Pancreas (tissue), 10 donors: ENCODE results near the gene FBXW12. TPM values are rescaled to one million over a fixed set of nuclear protein-coding genes. Genes with fewer than 3 reads are reported as not detected.

Experiments used
- ATAC-seq, 4 donors: fragments of 200-7000 bp; cut with Tn5 transposase; one replicate each; pipeline versions ENCODE4 v1.8.0 to v1.9.1; 2020; ENCODE audit warnings: mild to moderate bottlenecking in 4 of 4, moderate library complexity in 4 of 4
- DNase-seq, 6 donors: peaks; one replicate each; pipeline ENCODE4 v3.0.0-alpha.2; 2020
- FAIRE-seq: peaks from 2 replicates; lab custom pipeline; 2012; peaks lifted over from hg19 to GRCh38; lab: Jason Lieb, UNC
- H3K27ac ChIP-seq, 4 donors: fragments of 200-600 bp; sonication (generic); 1 replicate in 3 of 4; 2 replicates in 1 of 4; pipeline versions ENCODE4 v1.5.0 to v1.8.0; 2020
- H3K27me3 ChIP-seq, 4 donors: fragments of 200-600 bp; one replicate each; pipeline ENCODE4 v1.8.0; 2021
- H3K36me3 ChIP-seq, 3 donors: fragments of 200-600 bp; sonication (generic) in 1 of 3; one replicate each; pipeline versions ENCODE4 v1.5.0 to v1.8.0; 2020 to 2021
- H3K4me1 ChIP-seq, 3 donors: fragments of 200-600 bp; one replicate each; pipeline ENCODE4 v1.8.0; 2021
- H3K4me3 ChIP-seq, 4 donors: fragments of 200-600 bp; sonication (generic) in 2 of 4; one replicate each; pipeline versions ENCODE4 v1.5.0 to v1.8.0; 2020 to 2021
- H3K9me3 ChIP-seq, 4 donors: fragments of 200-600 bp; one replicate each; pipeline ENCODE4 v1.8.0; 2021
- WGBS, 2 donors: extraction: QIAGEN DNeasy Blood & Tissue Kit; methylation state at CpG; one replicate each; pipeline ENCODE4 v1.1.7; 2013; 5-methylcytosine and 5-hydroxymethylcytosine counted together
- intact Hi-C, 3 donors: fragments of 100-400 bp; cut with DNase I; formaldehyde crosslinking; loops; one replicate each; pipeline versions ENCODE4 v1.11.1 to v1.14.2; 2022
- polyA plus RNA-seq, 2 donors: library from polyadenylated mRNA; stranded (reverse); fragments of 200-250 nt; gene quantifications; one replicate each; pipeline ENCODE4 v1.2.3, GENCODE V29; 2013
- total RNA-seq, 6 donors: library from RNA; stranded (reverse); fragmentation: NEBNext Ultra II Directional in 4 of 6; extraction: Animal tissue kit (Norgen Biotek cat#: 25700) in 4 of 6; gene quantifications; one replicate each; pipeline versions ENCODE4 v1.2.1 to v1.2.4, GENCODE V29; 2021 to 2023
- TF ChIP-seq, protein P1 (sequence below), 4 donors: fragments of 200-600 bp; sonication (generic) in 3 of 4; IDR thresholded peaks; one replicate each; pipeline versions ENCODE4 v1.5.0 to v1.8.0; 2021; ENCODE audit warnings: antibody characterized with exemption in 4 of 4
- donor health status: healthy with polysubstance abuse.
- donor health status: DM: no; HTN: no; CAD: no; lungs with moderate emphysema.
- donor health status: DM: no; HTN: no; CAD: no.
- donor health status: control.
- donor health status: control.
- donor health status: Bipolar disorder and iron deficiency.
- donor health status: DM: yes; HTN: yes; CAD: no.
- donor health status: DM: no; HTN: no; CAD: no.
- donor health status: DM: no; HTN: no; CAD: no.
- donor health status: DM: yes; HTN: yes; CAD: no.

Gene FBXW12
- total and polyA plus RNA-seq, 8 donors: 2.7 to 9.6 (median 5.8) TPM

DNA sequence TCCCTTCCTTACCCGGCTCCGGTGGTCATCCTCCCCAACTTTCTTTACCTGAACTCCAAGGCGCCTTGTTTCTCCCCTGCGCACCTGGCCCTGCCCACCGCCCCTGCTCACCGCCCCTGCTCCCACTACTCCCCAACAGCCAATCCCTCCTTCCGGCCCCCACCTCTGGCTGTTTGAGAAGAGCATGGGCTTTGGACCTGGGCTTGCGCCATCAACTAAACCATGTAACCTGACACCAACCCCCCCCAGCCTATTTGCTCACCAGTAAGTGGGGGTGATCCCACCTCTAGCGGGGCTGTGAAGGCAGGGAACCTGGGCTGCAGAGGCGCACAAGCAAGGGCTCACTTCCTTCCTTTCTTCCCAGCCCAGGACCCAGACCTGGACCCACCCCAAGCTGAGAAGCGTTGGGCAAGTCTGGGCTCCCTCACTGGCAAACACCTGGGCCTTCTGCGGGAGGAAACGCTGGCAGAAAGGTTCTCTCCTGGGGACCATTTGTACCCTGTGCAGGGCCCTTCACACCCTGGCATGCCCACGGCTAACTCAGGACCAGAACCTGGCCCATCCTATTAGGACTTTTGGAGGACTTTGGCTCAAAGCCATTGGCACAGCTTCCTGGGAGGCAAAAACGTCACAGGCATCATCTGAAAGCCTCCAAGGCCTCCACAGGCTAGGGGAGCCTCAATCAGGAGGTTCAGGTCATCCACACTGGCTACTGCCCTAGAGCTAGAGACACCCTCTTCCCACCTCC is 58.1 kb downstream of the FBXW12 start, which contains the start of gene PLXNB1:
PLXNB1 (minus strand) TSS at position 127 of the 748 bp plus-strand sequence. CDS start 5,475 bp downstream, outside the sequence.
- H3K4me3 ChIP-seq: peak within 1 kb of the TSS; percentile 68 to 87 (median 85)
- FAIRE-seq (no peak), DNase-seq (peak; percentile 71 to 88 (median 84)), ATAC-seq (peak; percentile 53 to 75 (median 70))
- no peaks in the 10 kb centered on the region for H3K27me3 ChIP-seq
- peak within 1 kb of the TSS; percentile 90 to 95 (median 93) for H3K27ac ChIP-seq
- TF ChIP-seq, protein P1, sequence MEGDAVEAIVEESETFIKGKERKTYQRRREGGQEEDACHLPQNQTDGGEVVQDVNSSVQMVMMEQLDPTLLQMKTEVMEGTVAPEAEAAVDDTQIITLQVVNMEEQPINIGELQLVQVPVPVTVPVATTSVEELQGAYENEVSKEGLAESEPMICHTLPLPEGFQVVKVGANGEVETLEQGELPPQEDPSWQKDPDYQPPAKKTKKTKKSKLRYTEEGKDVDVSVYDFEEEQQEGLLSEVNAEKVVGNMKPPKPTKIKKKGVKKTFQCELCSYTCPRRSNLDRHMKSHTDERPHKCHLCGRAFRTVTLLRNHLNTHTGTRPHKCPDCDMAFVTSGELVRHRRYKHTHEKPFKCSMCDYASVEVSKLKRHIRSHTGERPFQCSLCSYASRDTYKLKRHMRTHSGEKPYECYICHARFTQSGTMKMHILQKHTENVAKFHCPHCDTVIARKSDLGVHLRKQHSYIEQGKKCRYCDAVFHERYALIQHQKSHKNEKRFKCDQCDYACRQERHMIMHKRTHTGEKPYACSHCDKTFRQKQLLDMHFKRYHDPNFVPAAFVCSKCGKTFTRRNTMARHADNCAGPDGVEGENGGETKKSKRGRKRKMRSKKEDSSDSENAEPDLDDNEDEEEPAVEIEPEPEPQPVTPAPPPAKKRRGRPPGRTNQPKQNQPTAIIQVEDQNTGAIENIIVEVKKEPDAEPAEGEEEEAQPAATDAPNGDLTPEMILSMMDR (IDR thresholded peaks at IDR 0.05): no peak
- whole genome bisulfite sequencing, 2 donors: 4 to 5% methylated on average over 11 to 15 of the region's 15 CpGs
- peaks cover 0 to 4% (median 0%) of the 10 kb centered on the region in 3 donors for H3K36me3 ChIP-seq
- no peaks in the 10 kb centered on the region for H3K9me3 ChIP-seq
- peaks cover 3 to 17% (median 9%) of the 10 kb centered on the region in 3 donors for H3K4me1 ChIP-seq
- intact Hi-C loops: loop anchor here in 1 of 3 donors (10.0 kb wide), 1 partner anchor 155 kb away; no protein-coding TSS in a partner anchor

- H3K27me3 ChIP-seq: no peaks in the 10 kb centered on the region
- peak in 2 of 6 donors; percentile 29 to 60 for DNase-seq
These were observed 58.7 kb downstream of the FBXW12 start for GRCh38 chr3:48430708-48431101.

GRCh38 chr3:48431224-48432029 is 59.4 kb downstream of the FBXW12 start:
- FAIRE-seq (no peak), ATAC-seq (no peak), DNase-seq (no peak)
- Histone ChIP-seq H3K9me3 (no peaks in the 10 kb centered on the region), H3K36me3 (peaks cover 0 to 4% (median 0%) of the 10 kb centered on the region in 3 donors), H3K27ac (peak overlapping the region; percentile 90 to 95 (median 93)), H3K4me1 (peaks cover 3 to 14% (median 9%) of the 10 kb centered on the region in 3 donors), H3K27me3 (no peaks in the 10 kb centered on the region), H3K4me3 (no peak overlapping the region)
- WGBS, 2 donors: 76 to 78% methylated on average over 8 of the region's 8 CpGs
- TF ChIP-seq, protein P1 (IDR thresholded peaks at IDR 0.05): no peak
- intact Hi-C loops: loop anchor here in 1 of 3 donors (10.0 kb wide), 1 partner anchor 157 kb away; no protein-coding TSS in a partner anchor

More at GRCh38 chr3:48430708-48431101, 58.7 kb downstream of the FBXW12 start:
- TF ChIP-seq, protein P1 (IDR thresholded peaks at IDR 0.05): no peak
- Histone ChIP-seq H3K27ac (peak overlapping the region; percentile 90 to 95 (median 93)), H3K36me3 (peaks cover 0 to 4% (median 0%) of the 10 kb centered on the region in 3 donors), H3K4me1 (peaks cover 3 to 17% (median 9%) of the 10 kb centered on the region in 3 donors), H3K4me3 (no peak overlapping the region), H3K9me3 (no peaks in the 10 kb centered on the region)
- 48 to 64% methylated on average over 1 of the region's 1 CpG for WGBS, 2 donors
- intact Hi-C loops: loop anchor here in 1 of 3 donors (10.0 kb wide), 1 partner anchor 156 kb away; no protein-coding TSS in a partner anchor
- no peak for ATAC-seq
- FAIRE-seq: no peak

- DNase-seq (peak in 1 of 6 donors; percentile 13), FAIRE-seq (no peak), ATAC-seq (no peak)
- no peaks in the 10 kb centered on the region for H3K27me3 ChIP-seq
- H3K27ac ChIP-seq: no peak overlapping the region
- TF ChIP-seq, protein P1 (IDR thresholded peaks at IDR 0.05): no peak
- no peaks in the 10 kb centered on the region for H3K9me3 ChIP-seq
- peaks cover 0 to 4% (median 0%) of the 10 kb centered on the region in 3 donors for H3K36me3 ChIP-seq
- 86 to 87% methylated on average over 16 of the region's 16 CpGs for WGBS, 2 donors
- intact Hi-C loops: loop anchor here in 1 of 3 donors (10.0 kb wide), 1 partner anchor 158 kb away; no protein-coding TSS in a partner anchor
- H3K4me1 ChIP-seq: peaks cover under 1 to 12% (median 9%) of the 10 kb centered on the region in 3 donors
- H3K4me3 ChIP-seq: no peak overlapping the region
These were observed 60.7 kb downstream of the FBXW12 start for GRCh38 chr3:48432411-48433371.
